IgD-negative memory B cell (primary cell): ENCODE data around the gene ALPL. TPM values are rescaled to one million over a fixed set of nuclear protein-coding genes. Genes with fewer than 3 reads are reported as not detected.
"Not testable (repeated sequence)": the region's sequence is repeated elsewhere in the genome, so short reads cannot be mapped to it uniquely, and the experiment has no call there.

Source experiments
- H3K27ac Mint-ChIP-seq, 3 donors: one replicate each; pipeline ENCODE4 v1.8.0; 2020 to 2022; ENCODE audit warnings: mild to moderate bottlenecking in 3 of 3, mixed read lengths in 3 of 3, moderate library complexity in 1 of 3
- H3K27me3 Mint-ChIP-seq: one replicate; pipeline ENCODE4 v1.8.0; 2021; ENCODE audit warnings: mixed read lengths
- H3K36me3 Mint-ChIP-seq: one replicate; pipeline ENCODE4 v1.8.0; 2020; ENCODE audit warnings: mild to moderate bottlenecking, mixed read lengths
- H3K4me1 Mint-ChIP-seq, 3 donors: one replicate each; pipeline ENCODE4 v1.8.0; 2020 to 2022; ENCODE audit warnings: mixed read lengths in 3 of 3, mild to moderate bottlenecking in 1 of 3
- H3K4me3 Mint-ChIP-seq, 4 donors: one replicate each; pipeline ENCODE4 v1.8.0; 2020 to 2022; ENCODE audit warnings: mild to moderate bottlenecking in 4 of 4, mixed read lengths in 4 of 4, moderate library complexity in 3 of 4
- H3K9me3 Mint-ChIP-seq, 3 donors: one replicate each; pipeline ENCODE4 v1.8.0; 2020 to 2021; ENCODE audit warnings: mixed read lengths in 3 of 3, mild to moderate bottlenecking in 1 of 3
- polyA plus RNA-seq: library from polyadenylated mRNA; unstranded; fragments of 300-500 nt; fragmentation: Illumina TruSeq; gene quantifications from one replicate; pipeline ENCODE4 v1.2.3, GENCODE V29; 2021

Gene ALPL
- polyA plus RNA-seq, 1 donor from 2014 or later: 1.4 TPM

GRCh38 chr1:21517660-21518480 is 8.6 kb downstream of the ALPL start:
- peaks cover 0 to 3% (median 0%) of the 10 kb centered on the region in 3 donors for H3K9me3 Mint-ChIP-seq
- H3K4me3 Mint-ChIP-seq: peak overlapping the region; percentile 3 to 92 (median 85)
- peaks cover 45 to 69% (median 60%) of the 10 kb centered on the region in 3 donors for H3K4me1 Mint-ChIP-seq
- H3K27me3 Mint-ChIP-seq: peaks cover 4% of the 10 kb centered on the region
- no peaks in the 10 kb centered on the region for H3K36me3 Mint-ChIP-seq
- peak overlapping the region; percentile 89 to 100 (median 99) for H3K27ac Mint-ChIP-seq

GRCh38 chr1:21518774-21519455 is 9.7 kb downstream of the ALPL start:
- H3K27ac Mint-ChIP-seq: peak overlapping the region; percentile 95 to 100 (median 99)
- peak overlapping the region; percentile 27 to 92 (median 84) for H3K4me3 Mint-ChIP-seq
- H3K36me3 Mint-ChIP-seq: no peaks in the 10 kb centered on the region
- peaks cover 4% of the 10 kb centered on the region for H3K27me3 Mint-ChIP-seq
- H3K9me3 Mint-ChIP-seq: peaks cover 0 to 3% (median 0%) of the 10 kb centered on the region in 3 donors
- H3K4me1 Mint-ChIP-seq: peaks cover 49 to 70% (median 58%) of the 10 kb centered on the region in 3 donors

GRCh38 chr1:21519486-21520070 is 10.4 kb downstream of the ALPL start:
- Mint-ChIP-seq H3K4me3 (peak overlapping the region; percentile 27 to 92 (median 84)), H3K27ac (peak overlapping the region; percentile 95 to 100 (median 99)), H3K4me1 (peaks cover 46 to 66% (median 53%) of the 10 kb centered on the region in 3 donors)
- H3K9me3 Mint-ChIP-seq, H3K36me3 Mint-ChIP-seq, H3K27me3 Mint-ChIP-seq: not testable (repeated sequence)

GRCh38 chr1:21520899-21521716 is 11.9 kb downstream of the ALPL start:
- H3K9me3 Mint-ChIP-seq: peaks cover 0 to 3% (median 0%) of the 10 kb centered on the region in 3 donors
- peaks cover 52 to 63% (median 55%) of the 10 kb centered on the region in 3 donors for H3K4me1 Mint-ChIP-seq

GRCh38 chr1:21521717-21522060 is 12.5 kb downstream of the ALPL start:
- no peak overlapping the region for H3K4me3 Mint-ChIP-seq
- peaks cover 51 to 61% (median 54%) of the 10 kb centered on the region in 3 donors for H3K4me1 Mint-ChIP-seq
- H3K36me3 Mint-ChIP-seq: no peaks in the 10 kb centered on the region
- H3K9me3 Mint-ChIP-seq: peaks cover 0 to 3% (median 0%) of the 10 kb centered on the region in 3 donors
- peaks cover 7% of the 10 kb centered on the region for H3K27me3 Mint-ChIP-seq
- no peak overlapping the region for H3K27ac Mint-ChIP-seq

More at GRCh38 chr1:21520899-21521716, 11.9 kb downstream of the ALPL start:
- Mint-ChIP-seq H3K36me3 (no peaks in the 10 kb centered on the region), H3K27me3 (peaks cover 7% of the 10 kb centered on the region), H3K4me3 (peak overlapping the region in 2 of 4 donors; percentile 52 to 92), H3K27ac (peak overlapping the region; percentile 11 to 82 (median 67))

GRCh38 chr1:21522525-21523038 is 13.4 kb downstream of the ALPL start:
- H3K4me1 Mint-ChIP-seq: peaks cover 45 to 55% (median 47%) of the 10 kb centered on the region in 3 donors
- H3K4me3 Mint-ChIP-seq: peak overlapping the region in 2 of 4 donors; percentile 4 to 60
- no peaks in the 10 kb centered on the region for H3K36me3 Mint-ChIP-seq
- peak overlapping the region in 2 of 3 donors; percentile 15 to 66 for H3K27ac Mint-ChIP-seq
- H3K27me3 Mint-ChIP-seq: peaks cover 7% of the 10 kb centered on the region
- H3K9me3 Mint-ChIP-seq: peaks cover 0 to 3% (median 0%) of the 10 kb centered on the region in 3 donors

- Mint-ChIP-seq H3K27me3 (peaks cover 2% of the 10 kb centered on the region), H3K36me3 (no peaks in the 10 kb centered on the region), H3K27ac (peak overlapping the region in 2 of 3 donors; percentile 57 to 59), H3K4me3 (peak overlapping the region in 2 of 4 donors; percentile 69 to 92), H3K4me1 (peaks cover 37 to 48% (median 40%) of the 10 kb centered on the region in 3 donors), H3K9me3 (peaks cover 0 to 3% (median 0%) of the 10 kb centered on the region in 3 donors)
These were observed 14.1 kb downstream of the ALPL start for GRCh38 chr1:21523297-21523813.

- Mint-ChIP-seq H3K36me3 (no peaks in the 10 kb centered on the region), H3K4me1 (peaks cover 29 to 40% (median 31%) of the 10 kb centered on the region in 3 donors), H3K27me3 (peaks cover 2% of the 10 kb centered on the region), H3K9me3 (peaks cover 0 to 3% (median 0%) of the 10 kb centered on the region in 3 donors), H3K27ac (peak overlapping the region in 2 of 3 donors; percentile 57 to 59), H3K4me3 (peak overlapping the region in 1 of 4 donors; percentile 70)
These were observed 15.0 kb downstream of the ALPL start for GRCh38 chr1:21524220-21524619.

- Mint-ChIP-seq H3K27ac (peak overlapping the region in 2 of 3 donors; percentile 20 to 80), H3K27me3 (peaks cover 2% of the 10 kb centered on the region), H3K36me3 (no peaks in the 10 kb centered on the region), H3K9me3 (peaks cover 0 to 3% (median 0%) of the 10 kb centered on the region in 3 donors), H3K4me1 (peaks cover 26 to 36% (median 26%) of the 10 kb centered on the region in 3 donors), H3K4me3 (peak overlapping the region in 2 of 4 donors; percentile 70 to 81)
These were observed 15.6 kb downstream of the ALPL start for GRCh38 chr1:21524686-21525339.

- H3K4me1 Mint-ChIP-seq: peaks cover 25 to 36% (median 26%) of the 10 kb centered on the region in 3 donors
- H3K27ac Mint-ChIP-seq: peak overlapping the region in 2 of 3 donors; percentile 20 to 80
- peak overlapping the region in 1 of 4 donors; percentile 70 for H3K4me3 Mint-ChIP-seq
- peaks cover 2% of the 10 kb centered on the region for H3K27me3 Mint-ChIP-seq
- peaks cover 0 to 3% (median 0%) of the 10 kb centered on the region in 3 donors for H3K9me3 Mint-ChIP-seq
- H3K36me3 Mint-ChIP-seq: no peaks in the 10 kb centered on the region
These were observed 16.1 kb downstream of the ALPL start for GRCh38 chr1:21525340-21525717.

- no peak overlapping the region for H3K27ac Mint-ChIP-seq
- no peaks in the 10 kb centered on the region for H3K36me3 Mint-ChIP-seq
- peaks cover 2% of the 10 kb centered on the region for H3K27me3 Mint-ChIP-seq
- peaks cover 0 to 3% (median 0%) of the 10 kb centered on the region in 3 donors for H3K9me3 Mint-ChIP-seq
- H3K4me3 Mint-ChIP-seq: peak overlapping the region in 1 of 4 donors; percentile 12
- peaks cover 25 to 31% (median 26%) of the 10 kb centered on the region in 3 donors for H3K4me1 Mint-ChIP-seq
These were observed 17.2 kb downstream of the ALPL start for GRCh38 chr1:21526441-21526840.

GRCh38 chr1:21530368-21531016 is 21.3 kb downstream of the ALPL start:
- H3K4me3 Mint-ChIP-seq: no peak overlapping the region
- H3K36me3 Mint-ChIP-seq: no peaks in the 10 kb centered on the region
- no peaks in the 10 kb centered on the region for H3K27me3 Mint-ChIP-seq
- peak overlapping the region in 1 of 3 donors; percentile 31 for H3K27ac Mint-ChIP-seq
- no peaks in the 10 kb centered on the region for H3K9me3 Mint-ChIP-seq
- H3K4me1 Mint-ChIP-seq: peaks cover 11 to 16% (median 13%) of the 10 kb centered on the region in 3 donors

GRCh38 chr1:21531241-21531640 is 22.0 kb downstream of the ALPL start:
- H3K27me3 Mint-ChIP-seq: no peaks in the 10 kb centered on the region
- H3K36me3 Mint-ChIP-seq: no peaks in the 10 kb centered on the region
- no peak overlapping the region for H3K27ac Mint-ChIP-seq
- peaks cover 10 to 14% (median 12%) of the 10 kb centered on the region in 3 donors for H3K4me1 Mint-ChIP-seq
- no peaks in the 10 kb centered on the region for H3K9me3 Mint-ChIP-seq
- no peak overlapping the region for H3K4me3 Mint-ChIP-seq
